Measurements from ENCODE around the gene CTNNA1. TPM values are rescaled to one million over a fixed set of nuclear protein-coding genes. Genes with fewer than 3 reads are reported as not detected.

Gene CTNNA1
- polyA plus RNA-seq, 3 donors, result 56.6 to 84.5 (median 66.2) TPM

DNA sequence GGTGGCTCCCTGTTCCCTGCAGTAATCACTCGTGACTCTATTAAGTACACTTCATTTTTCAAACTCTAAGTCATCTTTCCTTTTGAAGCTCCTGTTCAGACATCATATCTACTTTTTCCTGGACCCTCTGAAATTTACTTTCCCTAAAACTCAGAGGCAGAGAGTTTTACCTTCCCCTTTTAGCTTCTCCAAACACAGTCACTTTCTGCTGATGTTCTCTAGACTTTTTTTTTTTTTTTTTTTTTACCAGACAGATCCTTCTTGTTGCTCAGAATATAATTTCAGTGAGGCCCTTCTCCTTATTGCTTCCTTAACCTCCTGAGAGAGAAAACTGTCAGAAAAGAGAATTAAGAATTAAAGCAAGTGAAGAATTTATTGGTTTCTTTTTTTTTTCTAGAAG is 208.5 kb downstream of the CTNNA1 start:
- DNase-seq, result no peak
- Mint-ChIP-seq H3K9me3 (no peaks in the 10 kb centered on the region), H3K27ac (peak overlapping the region in 2 of 7 donors; percentile 22 to 49), H3K36me3 (peaks cover 4 to 13% of the 10 kb centered on the region in 2 donors), H3K4me3 (no peak overlapping the region), H3K27me3 (ENCODE audit: low read depth in 3 of 3) (peaks cover 0 to 3% (median 0%) of the 10 kb centered on the region in 3 donors), H3K4me1 (no peaks in the 10 kb centered on the region)
- Histone ChIP-seq H2AFZ (ENCODE audit: insufficient read depth, low read depth, low read length, poor library complexity, severe bottlenecking) (no peak overlapping the region), H3K27me3 (ENCODE audit: control insufficient read depth in 2 of 2, insufficient read depth in 2 of 2, low read length in 2 of 2) (no peaks in the 10 kb centered on the region), H3K79me2 (ENCODE audit: insufficient read depth, low read length) (no peaks in the 10 kb centered on the region), H3K4me1 (ENCODE audit: control insufficient read depth in 1 of 2, insufficient read depth in 2 of 2, low read length in 2 of 2) (no peaks in the 10 kb centered on the region), H3K36me3 (replicated peaks in 1 of 2; ENCODE audit: control insufficient read depth in 1 of 2, insufficient read depth in 2 of 2, low read length in 2 of 2) (no peaks in the 10 kb centered on the region), H3K27ac (ENCODE audit: low read depth in 1 of 2, low read length in 2 of 2) (no peak overlapping the region), H3K4me3 (replicated peaks in 1 of 3; ENCODE audit: low read depth in 2 of 3, low read length in 3 of 3) (no peak overlapping the region), H3K4me2 (replicated peaks; ENCODE audit: extremely low read depth, low read length, poor library complexity, severe bottlenecking) (no peak overlapping the region), H3K9ac (ENCODE audit: insufficient read depth, low read length, poor library complexity, severe bottlenecking) (no peak overlapping the region), H3K9me3 (replicated peaks in 1 of 2; ENCODE audit: control insufficient read depth in 1 of 2, insufficient read depth in 1 of 2, low read length in 2 of 2) (no peaks in the 10 kb centered on the region), H4K20me1 (ENCODE audit: insufficient read depth, low read length) (no peaks in the 10 kb centered on the region)
- intact Hi-C loops (cut with micrococcal nuclease), result no loop called here
- WGBS (ENCODE audit: insufficient coverage), result 93% methylated on average over 1 of the region's 1 CpG
- TF ChIP-seq, protein P1, sequence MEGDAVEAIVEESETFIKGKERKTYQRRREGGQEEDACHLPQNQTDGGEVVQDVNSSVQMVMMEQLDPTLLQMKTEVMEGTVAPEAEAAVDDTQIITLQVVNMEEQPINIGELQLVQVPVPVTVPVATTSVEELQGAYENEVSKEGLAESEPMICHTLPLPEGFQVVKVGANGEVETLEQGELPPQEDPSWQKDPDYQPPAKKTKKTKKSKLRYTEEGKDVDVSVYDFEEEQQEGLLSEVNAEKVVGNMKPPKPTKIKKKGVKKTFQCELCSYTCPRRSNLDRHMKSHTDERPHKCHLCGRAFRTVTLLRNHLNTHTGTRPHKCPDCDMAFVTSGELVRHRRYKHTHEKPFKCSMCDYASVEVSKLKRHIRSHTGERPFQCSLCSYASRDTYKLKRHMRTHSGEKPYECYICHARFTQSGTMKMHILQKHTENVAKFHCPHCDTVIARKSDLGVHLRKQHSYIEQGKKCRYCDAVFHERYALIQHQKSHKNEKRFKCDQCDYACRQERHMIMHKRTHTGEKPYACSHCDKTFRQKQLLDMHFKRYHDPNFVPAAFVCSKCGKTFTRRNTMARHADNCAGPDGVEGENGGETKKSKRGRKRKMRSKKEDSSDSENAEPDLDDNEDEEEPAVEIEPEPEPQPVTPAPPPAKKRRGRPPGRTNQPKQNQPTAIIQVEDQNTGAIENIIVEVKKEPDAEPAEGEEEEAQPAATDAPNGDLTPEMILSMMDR (IDR thresholded peaks at IDR 0.05), result no peak

DNA sequence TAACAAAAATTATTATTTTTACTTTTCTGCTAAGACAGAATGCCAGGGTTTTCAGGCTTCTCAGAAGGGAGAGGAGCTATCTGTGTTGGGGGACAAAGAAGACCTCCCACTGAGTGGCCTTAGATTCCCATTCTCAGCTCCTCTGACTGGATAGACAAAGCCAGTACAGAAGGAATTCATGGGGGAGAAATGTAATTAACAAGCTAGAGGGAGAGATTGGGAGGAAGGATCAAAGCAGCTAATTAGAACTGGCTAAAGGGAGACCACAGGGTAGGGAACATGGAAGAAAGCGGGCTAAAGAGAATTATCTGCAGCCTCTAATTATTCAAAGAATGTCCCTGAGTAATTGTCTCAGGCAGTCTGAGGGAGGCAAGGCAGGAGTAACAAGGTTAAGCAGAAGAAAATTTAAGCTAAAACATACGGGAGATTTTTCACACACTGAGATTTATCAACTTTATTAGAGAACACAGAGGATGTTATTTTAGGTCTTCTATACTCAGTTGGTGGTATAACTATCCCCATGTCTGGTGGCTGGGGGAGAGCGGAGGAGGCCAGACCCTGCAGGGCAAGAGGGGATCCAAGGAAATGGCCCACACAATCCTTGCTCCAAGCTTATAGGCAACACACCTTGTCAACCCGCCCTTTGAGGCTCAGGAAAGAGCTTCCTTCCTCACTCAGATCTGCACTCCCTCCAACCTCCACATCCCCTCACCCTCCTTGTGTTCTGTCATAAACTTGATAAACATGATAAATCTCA is 209.6 kb downstream of the CTNNA1 start:
- Histone ChIP-seq H4K20me1 (ENCODE audit: insufficient read depth, low read length) (no peaks in the 10 kb centered on the region), H3K4me2 (replicated peaks; ENCODE audit: extremely low read depth, low read length, poor library complexity, severe bottlenecking) (no peak overlapping the region), H2AFZ (ENCODE audit: insufficient read depth, low read depth, low read length, poor library complexity, severe bottlenecking) (no peak overlapping the region), H3K36me3 (replicated peaks in 1 of 2; ENCODE audit: control insufficient read depth in 1 of 2, insufficient read depth in 2 of 2, low read length in 2 of 2) (no peaks in the 10 kb centered on the region), H3K27me3 (ENCODE audit: control insufficient read depth in 2 of 2, insufficient read depth in 2 of 2, low read length in 2 of 2) (no peaks in the 10 kb centered on the region), H3K9me3 (replicated peaks in 1 of 2; ENCODE audit: control insufficient read depth in 1 of 2, insufficient read depth in 1 of 2, low read length in 2 of 2) (no peaks in the 10 kb centered on the region), H3K4me1 (ENCODE audit: control insufficient read depth in 1 of 2, insufficient read depth in 2 of 2, low read length in 2 of 2) (no peaks in the 10 kb centered on the region), H3K79me2 (ENCODE audit: insufficient read depth, low read length) (no peaks in the 10 kb centered on the region), H3K9ac (ENCODE audit: insufficient read depth, low read length, poor library complexity, severe bottlenecking) (no peak overlapping the region), H3K4me3 (replicated peaks in 1 of 3; ENCODE audit: low read depth in 2 of 3, low read length in 3 of 3) (no peak overlapping the region), H3K27ac (ENCODE audit: low read depth in 1 of 2, low read length in 2 of 2) (no peak overlapping the region)
- H3K4me3 Mint-ChIP-seq, result no peak overlapping the region
- H3K36me3 Mint-ChIP-seq, result peaks cover 4 to 11% of the 10 kb centered on the region in 2 donors
- peak overlapping the region in 1 of 7 donors; percentile 6 for H3K27ac Mint-ChIP-seq
- 82% methylated on average over 1 of the region's 4 CpGs for WGBS (ENCODE audit: insufficient coverage)
- H3K27me3 Mint-ChIP-seq (ENCODE audit: low read depth in 3 of 3), result peaks cover 0 to 1% (median 0%) of the 10 kb centered on the region in 3 donors
- no peaks in the 10 kb centered on the region for H3K4me1 Mint-ChIP-seq
- intact Hi-C loops (cut with micrococcal nuclease), result no loop called here
- DNase-seq, result no peak
- TF ChIP-seq, protein P1 (IDR thresholded peaks at IDR 0.05), result no peak
- peaks cover 0 to 2% (median 0%) of the 10 kb centered on the region in 7 donors for H3K9me3 Mint-ChIP-seq

Measured in CD14-positive monocyte (primary cell).